Activated CD4-positive, alpha-beta T cell treated with anti-CD3 and anti-CD28 coated beads for 4 hours (primary cell): Measurements from ENCODE around the gene PLEKHA6.

ENCODE experiments used
- DNase-seq, 2 donors: peaks; one replicate each; pipeline ENCODE4 v3.0.0-alpha.2; 2020

PLEKHA6 gene

GRCh38 chr1:204203206-204203767 lies 156.4 kb downstream of the PLEKHA6 start:
- no peak for DNase-seq

GRCh38 chr1:204202481-204202880 lies 157.2 kb downstream of the PLEKHA6 start:
- DNase-seq, result no peak

- DNase-seq, result no peak
Observed at GRCh38 chr1:204201348-204202040, 158.2 kb downstream of the PLEKHA6 start.

GRCh38 chr1:204199579-204199978 lies 160.2 kb downstream of the PLEKHA6 start:
- no peak for DNase-seq

- DNase-seq, result no peak
Observed at GRCh38 chr1:204198348-204199340, 161.1 kb downstream of the PLEKHA6 start.

- no peak for DNase-seq
Observed at GRCh38 chr1:204197068-204197467, 162.7 kb downstream of the PLEKHA6 start.

GRCh38 chr1:204196068-204196795 lies 163.5 kb downstream of the PLEKHA6 start, which contains the start of gene KISS1:
Gene KISS1, minus strand, starts transcription at chr1:204196491. Its CDS starts 3,615 bp downstream, at chr1:204192876.
- no peak for DNase-seq

GRCh38 chr1:204194771-204195170 lies 165.0 kb downstream of the PLEKHA6 start:
- no peak for DNase-seq

- no peak for DNase-seq
Observed at GRCh38 chr1:204194080-204194479, 165.6 kb downstream of the PLEKHA6 start.

GRCh38 chr1:204192589-204193352 lies 167.0 kb downstream of the PLEKHA6 start:
- DNase-seq, result no peak

GRCh38 chr1:204192046-204192445 lies 167.7 kb downstream of the PLEKHA6 start:
- no peak for DNase-seq

GRCh38 chr1:204191456-204191855 lies 168.3 kb downstream of the PLEKHA6 start:
- DNase-seq, result no peak

GRCh38 chr1:204190212-204191211 lies 169.2 kb downstream of the PLEKHA6 start:
- no peak for DNase-seq

- DNase-seq, result peak in 1 of 2 donors; percentile 12
Observed at GRCh38 chr1:204188959-204189639, 170.6 kb downstream of the PLEKHA6 start.

- no peak for DNase-seq
Observed at GRCh38 chr1:204186597-204186996, 173.1 kb downstream of the PLEKHA6 start.

GRCh38 chr1:204181116-204181515 lies 178.6 kb downstream of the PLEKHA6 start:
- no peak for DNase-seq

- DNase-seq, result no peak
Observed at GRCh38 chr1:204180133-204180532, 179.6 kb downstream of the PLEKHA6 start.

- no peak for DNase-seq
Observed at GRCh38 chr1:204178487-204179281, 181.0 kb downstream of the PLEKHA6 start.

- no peak for DNase-seq
Observed at GRCh38 chr1:204177133-204177532, 182.6 kb downstream of the PLEKHA6 start.
